ENCODE results near the gene ANKS4B.

GRCh38 chr16:21256636-21257035 is 23.1 kb downstream of the ANKS4B start:
- no peak for TF ChIP-seq POLR2A (IDR thresholded peaks at IDR 0.05; ENCODE audit: low read length)
- no peak for TF ChIP-seq GATA1 (IDR thresholded peaks at IDR 0.05; ENCODE audit: low read depth, low read length)
